ENCODE measurements around the gene SEMA5A. TPM values are rescaled to one million over a fixed set of nuclear protein-coding genes. Genes with fewer than 3 reads are reported as not detected.

The SEMA5A gene
- total and polyA plus RNA-seq, 2 donors, result 1.2 to 2.5 TPM

DNA sequence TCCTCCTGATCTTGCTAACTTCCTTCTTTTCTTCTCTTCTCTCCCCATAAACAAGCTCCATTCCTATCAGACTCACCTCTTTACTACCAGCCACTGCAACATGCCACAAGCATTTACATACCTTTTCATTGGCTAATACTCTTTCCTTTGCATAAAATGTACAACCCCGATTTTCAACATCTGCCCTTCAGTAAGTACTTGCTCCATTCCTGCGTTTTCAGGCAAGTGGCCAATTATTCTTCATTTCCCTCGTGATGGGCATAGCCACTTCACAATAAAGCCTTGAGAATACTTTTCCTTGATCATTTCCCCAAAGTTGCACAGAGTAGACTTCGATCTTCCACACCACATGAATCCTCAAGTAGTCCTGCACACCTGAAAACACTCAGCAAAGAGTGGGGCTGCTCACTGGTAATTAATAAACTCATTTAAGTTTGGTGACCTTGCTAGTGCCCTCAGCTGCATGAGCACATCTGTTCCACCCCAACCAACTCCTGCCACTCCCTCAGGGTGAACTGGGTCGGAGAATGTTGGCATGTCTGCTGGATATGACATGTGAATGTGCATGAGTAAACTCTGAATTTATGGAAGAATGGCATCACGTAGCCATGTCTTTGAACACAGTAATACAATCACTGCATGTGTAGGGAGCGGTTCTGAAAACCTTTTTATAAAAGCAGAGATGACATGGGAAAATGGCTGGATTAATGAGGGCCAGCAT is 535.8 kb downstream of the SEMA5A start:
- WGBS, result 89% methylated on average over 7 of the region's 7 CpGs
- H3K4me3 ChIP-seq (ENCODE audit: low read length in 2 of 2), result no peak overlapping the region
- H3K27ac ChIP-seq (ENCODE audit: low read depth in 1 of 2, low read length in 1 of 2), result no peak overlapping the region
- H3K27me3 ChIP-seq (ENCODE audit: control insufficient read depth in 2 of 2, insufficient read depth in 1 of 2, low read length in 1 of 2), result no peaks in the 10 kb centered on the region
- no peaks in the 10 kb centered on the region for H3K4me1 ChIP-seq (ENCODE audit: control insufficient read depth in 2 of 2, insufficient read depth in 2 of 2, low read length in 2 of 2)
- no peaks in the 10 kb centered on the region for H3K36me3 ChIP-seq (ENCODE audit: control insufficient read depth in 2 of 2, insufficient read depth in 2 of 2, low read length in 1 of 2)
- no peak for DNase-seq (ENCODE audit: low read depth in 6 of 9, low spot score in 9 of 9)
- H3K9me3 ChIP-seq (ENCODE audit: control insufficient read depth in 2 of 2, insufficient read depth in 1 of 2, low read length in 1 of 2), result no peaks in the 10 kb centered on the region

DNA sequence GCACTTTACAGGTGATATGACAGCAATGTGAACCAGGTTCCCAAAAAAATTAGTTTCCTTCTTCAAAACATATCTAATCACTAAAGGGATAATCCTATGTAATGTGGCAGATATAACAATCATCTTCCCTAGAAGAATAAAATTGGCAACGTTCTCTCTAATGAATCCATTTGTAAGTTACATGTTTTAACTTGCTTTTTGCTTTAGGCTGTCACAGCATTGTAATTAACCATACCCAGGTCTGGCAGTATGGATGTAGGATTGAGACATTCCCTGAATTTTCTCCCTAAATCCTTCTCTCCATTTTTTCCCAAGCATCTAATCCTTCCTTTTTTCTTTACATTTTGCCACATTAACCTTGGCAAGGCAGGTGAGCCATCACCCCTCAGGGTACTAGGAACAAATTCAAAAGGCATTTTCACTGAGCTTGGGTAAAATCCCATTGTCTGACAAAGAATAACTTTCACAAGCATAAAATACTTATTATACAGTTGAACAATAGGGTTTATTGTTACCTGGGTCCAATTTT is 548.3 kb downstream of the SEMA5A start:
- Histone ChIP-seq H3K27ac (ENCODE audit: low read depth in 1 of 2, low read length in 1 of 2) (peak overlapping the region in 1 of 2 donors; percentile 17), H3K4me1 (ENCODE audit: control insufficient read depth in 2 of 2, insufficient read depth in 2 of 2, low read length in 2 of 2) (no peaks in the 10 kb centered on the region), H3K27me3 (ENCODE audit: control insufficient read depth in 2 of 2, insufficient read depth in 1 of 2, low read length in 1 of 2) (no peaks in the 10 kb centered on the region), H3K36me3 (ENCODE audit: control insufficient read depth in 2 of 2, insufficient read depth in 2 of 2, low read length in 1 of 2) (no peaks in the 10 kb centered on the region), H3K4me3 (ENCODE audit: low read length in 2 of 2) (no peak overlapping the region), H3K9me3 (ENCODE audit: control insufficient read depth in 2 of 2, insufficient read depth in 1 of 2, low read length in 1 of 2) (no peaks in the 10 kb centered on the region)
- WGBS, result 77% methylated on average over 1 of the region's 1 CpG
- DNase-seq (ENCODE audit: low read depth in 6 of 9, low spot score in 9 of 9), result no peak

GRCh38 chr5:8993031-8993430 is 552.8 kb downstream of the SEMA5A start:
- Histone ChIP-seq H3K4me1 (ENCODE audit: control insufficient read depth in 2 of 2, insufficient read depth in 2 of 2, low read length in 2 of 2) (no peaks in the 10 kb centered on the region), H3K27me3 (ENCODE audit: control insufficient read depth in 2 of 2, insufficient read depth in 1 of 2, low read length in 1 of 2) (no peaks in the 10 kb centered on the region), H3K27ac (ENCODE audit: low read depth in 1 of 2, low read length in 1 of 2) (no peak overlapping the region), H3K36me3 (ENCODE audit: control insufficient read depth in 2 of 2, insufficient read depth in 2 of 2, low read length in 1 of 2) (no peaks in the 10 kb centered on the region), H3K9me3 (ENCODE audit: control insufficient read depth in 2 of 2, insufficient read depth in 1 of 2, low read length in 1 of 2) (no peaks in the 10 kb centered on the region), H3K4me3 (ENCODE audit: low read length in 2 of 2) (no peak overlapping the region)
- no peak for DNase-seq (ENCODE audit: low read depth in 6 of 9, low spot score in 9 of 9)

Other genes starting within 250 kb of the SEMA5A start
- gene TAS2R1, start 84.3 kb upstream of the SEMA5A start, total RNA-seq, result not detected
- gene TAS2R1, start 84.3 kb upstream of the SEMA5A start, polyA plus RNA-seq, result 0.05 TPM

Data from thymus (tissue), 11 donors.